Pons (tissue), 1 donor: Measurements from ENCODE around the gene SLC25A10.
"Not testable (repeated sequence)": the region's sequence is repeated elsewhere in the genome, so short reads cannot be mapped to it uniquely, and the experiment has no call there.

Experiments used
- DNase-seq: peaks from one replicate; pipeline ENCODE4 v3.0.0-alpha.2; 2016; ENCODE audit warnings: low spot score

Gene SLC25A10, protein sequence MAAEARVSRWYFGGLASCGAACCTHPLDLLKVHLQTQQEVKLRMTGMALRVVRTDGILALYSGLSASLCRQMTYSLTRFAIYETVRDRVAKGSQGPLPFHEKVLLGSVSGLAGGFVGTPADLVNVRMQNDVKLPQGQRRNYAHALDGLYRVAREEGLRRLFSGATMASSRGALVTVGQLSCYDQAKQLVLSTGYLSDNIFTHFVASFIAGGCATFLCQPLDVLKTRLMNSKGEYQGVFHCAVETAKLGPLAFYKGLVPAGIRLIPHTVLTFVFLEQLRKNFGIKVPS

DNA sequence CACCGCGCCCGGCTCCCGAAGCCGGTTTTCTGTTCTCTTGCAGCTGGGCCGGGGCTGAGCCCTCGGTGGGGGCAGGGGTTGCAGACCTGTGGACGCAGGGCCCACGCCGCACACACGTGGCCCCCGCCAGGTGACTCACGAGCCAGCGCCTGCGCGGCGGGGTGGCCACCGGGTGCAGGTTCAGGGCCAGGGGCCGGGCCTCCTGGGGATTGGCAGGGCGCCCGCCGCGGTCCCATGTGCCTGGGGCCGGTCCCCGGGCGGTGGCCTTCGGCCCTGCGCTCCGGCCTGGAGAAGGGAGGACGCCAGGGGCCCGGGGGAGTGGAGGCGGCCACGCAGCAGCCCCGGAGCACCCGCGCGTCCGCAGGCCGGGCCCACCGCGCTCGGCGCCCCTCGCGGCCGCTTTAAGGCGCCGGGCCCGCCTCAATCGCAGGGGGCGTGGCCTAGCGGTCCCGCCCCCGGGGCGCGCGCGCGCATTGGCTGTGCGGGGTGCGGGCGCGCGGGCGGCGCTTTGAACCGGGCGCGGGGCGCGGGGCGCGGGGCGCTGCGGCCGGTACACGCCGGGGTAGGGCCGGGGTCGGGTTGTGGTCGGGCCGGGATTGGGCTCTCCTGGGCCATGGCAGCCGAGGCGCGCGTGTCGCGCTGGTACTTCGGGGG lies at the start of gene SLC25A10:
SLC25A10 (plus strand) TSS at position 471 of the 654 bp plus-strand sequence; CDS start at position 614, 143 bp downstream.
- DNase-seq: peak; percentile 48

DNA sequence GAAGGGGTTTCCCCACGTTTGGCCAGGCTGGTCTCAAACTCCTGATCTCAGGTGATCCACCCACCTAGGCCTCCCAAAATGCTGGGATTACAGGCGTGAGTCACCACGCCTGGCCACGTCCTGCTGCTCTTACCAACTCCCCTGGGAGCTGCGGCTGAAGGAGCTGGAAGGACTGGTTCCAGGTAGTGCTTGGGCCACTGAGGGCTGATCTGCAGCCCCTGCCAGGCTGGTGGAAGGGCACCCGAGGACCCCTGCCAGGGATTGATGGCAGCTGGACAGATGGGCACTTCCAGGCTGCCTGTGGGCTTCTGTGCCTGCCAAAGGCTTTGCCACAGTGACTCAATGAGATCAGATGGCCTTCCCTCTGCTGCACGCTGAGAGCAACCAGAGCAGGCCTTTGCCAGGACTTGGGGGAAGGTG lies 48.0 kb upstream of the SLC25A10 start:
- no peak for DNase-seq

DNA sequence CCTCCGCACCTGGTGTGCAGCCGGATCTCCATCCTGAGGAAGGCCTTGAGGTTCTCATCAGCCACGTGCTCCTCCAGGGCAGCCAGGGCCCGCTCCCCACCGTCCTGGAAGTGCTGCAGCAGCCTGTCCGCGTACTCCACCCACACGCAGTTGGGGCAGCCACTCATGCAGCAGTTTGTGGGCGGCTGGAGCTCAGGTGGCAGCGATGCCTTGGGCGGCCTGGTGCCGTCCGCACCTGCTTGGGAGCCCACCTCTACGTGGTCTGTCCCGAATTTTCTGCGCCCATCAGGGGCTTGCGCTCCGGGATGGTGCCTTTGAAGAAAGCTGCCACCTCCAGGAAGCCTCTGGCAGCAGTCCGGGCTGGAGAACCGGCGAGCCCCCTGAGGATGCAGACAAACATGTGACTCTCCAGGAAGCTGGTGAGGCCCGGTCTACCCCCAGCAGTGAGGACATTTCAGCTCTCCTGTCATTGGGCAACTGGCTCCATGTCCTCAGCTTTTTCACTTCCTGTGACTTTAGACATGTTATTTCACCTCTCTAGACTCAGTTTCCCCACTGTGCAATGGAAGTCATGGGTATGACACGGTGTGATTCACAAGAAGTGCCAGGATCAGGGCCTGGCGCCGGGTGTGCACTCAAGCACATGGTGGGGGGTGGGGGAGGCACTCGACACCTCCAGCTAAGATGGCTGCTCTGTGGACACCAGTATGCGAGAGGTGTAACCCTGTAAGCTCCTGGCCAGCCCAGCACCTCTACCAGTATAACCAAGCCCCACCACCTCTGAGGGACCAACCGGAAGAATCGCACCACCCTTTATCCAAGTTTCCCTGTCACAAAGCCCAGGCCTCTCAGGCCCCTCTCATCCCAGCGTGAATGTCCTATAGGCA lies 46.6 kb upstream of the SLC25A10 start:
- no peak for DNase-seq

DNA sequence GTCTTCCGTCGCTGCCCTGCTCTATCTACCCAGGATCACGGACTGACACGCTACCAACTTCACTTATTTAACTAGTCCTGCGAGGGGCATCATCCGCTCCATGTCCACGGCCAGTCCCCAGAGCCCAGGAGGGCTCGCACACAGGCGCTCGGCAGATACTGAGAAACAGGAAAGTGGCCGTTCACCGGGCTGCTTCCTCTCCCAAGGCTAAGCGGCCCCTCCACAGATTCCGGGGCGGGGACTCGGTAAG lies 46.1 kb upstream of the SLC25A10 start:
- no peak for DNase-seq

DNA sequence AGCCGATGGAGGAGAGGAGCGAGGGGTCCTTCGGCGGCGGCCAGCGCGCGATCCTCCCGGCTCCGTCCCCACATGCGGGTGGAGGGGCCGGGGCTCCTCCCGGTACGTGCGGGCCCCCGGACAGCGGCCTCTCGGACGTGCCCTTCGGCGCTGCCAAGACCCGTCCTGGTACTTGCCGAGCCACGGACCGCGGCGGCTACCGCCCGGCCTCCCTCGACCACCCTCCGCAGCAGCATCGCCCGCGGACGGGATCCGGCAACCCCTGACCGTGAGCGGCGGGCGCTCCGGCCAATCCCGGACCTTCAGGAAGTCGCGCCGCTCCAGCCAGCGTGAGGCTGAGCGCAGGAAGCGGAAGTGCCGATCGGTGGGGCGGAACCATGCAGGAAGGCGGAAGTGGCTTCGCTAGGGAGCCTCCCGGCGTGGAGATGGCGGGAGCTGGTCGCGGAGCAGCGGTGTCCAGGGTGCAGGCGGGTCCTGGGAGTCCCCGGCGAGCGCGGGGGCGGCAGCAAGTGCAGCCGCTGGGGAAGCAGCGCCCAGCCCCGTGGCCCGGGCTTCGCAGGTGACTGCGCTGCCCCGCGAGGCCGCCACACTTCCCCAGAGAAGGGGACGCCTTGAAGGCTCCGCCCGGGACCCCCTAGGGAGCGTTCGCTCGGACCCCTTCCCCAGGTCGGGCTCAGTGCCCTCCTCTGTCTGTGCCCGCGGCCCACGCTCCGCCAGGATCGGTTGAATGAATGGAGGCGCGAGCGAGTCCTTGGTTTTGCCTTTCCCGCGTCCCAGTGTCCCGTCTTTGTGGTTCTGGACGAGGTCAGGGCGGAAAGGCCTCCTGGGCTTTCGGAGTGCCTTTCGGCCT lies 45.5 kb upstream of the SLC25A10 start, which contains the start of the genes CCDC137 and OXLD1:
CCDC137 (plus strand) TSS at position 396 of the 850 bp plus-strand sequence; CDS start at position 426, 30 bp downstream.
OXLD1 (minus strand) TSS at position 264 of the 850 bp plus-strand sequence; CDS start at position 236, 28 bp downstream.
- DNase-seq: peak; percentile 92

DNA sequence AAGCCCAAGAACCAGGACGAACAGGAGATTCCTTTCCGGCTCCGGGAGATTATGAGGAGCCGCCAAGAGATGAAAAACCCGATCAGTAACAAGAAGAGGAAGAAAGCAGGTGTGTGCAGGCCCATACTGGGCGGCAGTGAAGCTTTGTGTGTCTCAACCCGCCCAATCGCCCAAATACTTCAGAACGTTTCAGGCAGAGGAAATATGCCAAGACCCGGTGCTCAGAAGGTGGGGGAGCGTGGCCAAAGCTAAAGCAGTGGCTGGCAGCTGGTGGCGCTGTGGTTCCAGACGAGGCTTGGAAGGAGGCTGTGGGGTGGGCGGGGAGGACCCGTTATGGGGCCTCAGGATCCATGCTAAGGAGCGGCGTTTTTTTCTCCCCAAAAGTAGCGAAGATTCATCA lies 44.3 kb upstream of the SLC25A10 start:
- no peak for DNase-seq

DNA sequence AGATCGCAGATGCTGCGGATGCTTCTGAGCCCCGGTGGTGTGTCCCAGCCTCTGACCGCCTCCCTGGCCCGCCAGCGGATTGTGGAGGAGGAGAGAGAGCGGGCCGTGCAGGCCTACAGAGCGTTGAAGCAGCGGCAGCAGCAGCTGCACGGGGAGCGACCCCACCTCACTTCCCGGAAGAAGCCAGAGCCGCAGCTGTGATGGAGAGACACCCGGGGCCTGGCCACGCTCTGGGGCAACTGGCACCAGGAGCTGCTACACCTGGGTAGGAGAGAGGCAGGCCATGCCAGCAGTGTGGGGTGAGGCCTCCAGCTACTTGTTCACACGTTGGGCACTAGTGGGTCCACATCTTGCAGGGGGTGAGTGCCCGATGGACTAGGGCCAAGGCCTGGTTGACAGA lies 39.6 kb upstream of the SLC25A10 start:
- no peak for DNase-seq

DNA sequence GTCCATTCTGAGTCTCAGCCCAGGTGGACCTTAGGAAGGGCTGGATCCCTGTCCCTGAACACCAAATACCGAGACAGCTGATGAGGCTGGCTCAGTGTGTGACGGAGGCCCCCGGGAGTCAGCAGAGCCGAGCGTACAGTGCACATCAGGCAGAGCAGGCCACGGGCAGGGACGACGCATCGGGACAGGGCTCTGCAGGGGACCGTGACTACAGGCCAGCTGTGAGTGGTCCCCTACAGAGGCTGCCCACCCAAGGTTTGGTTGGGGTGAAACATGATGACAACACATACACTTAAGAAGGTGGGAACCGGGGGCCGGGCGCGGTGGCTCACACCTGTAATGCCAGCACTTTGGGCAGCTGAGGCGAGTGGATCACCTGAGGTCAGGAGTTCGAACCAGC lies 39.1 kb upstream of the SLC25A10 start:
- no peak for DNase-seq

DNA sequence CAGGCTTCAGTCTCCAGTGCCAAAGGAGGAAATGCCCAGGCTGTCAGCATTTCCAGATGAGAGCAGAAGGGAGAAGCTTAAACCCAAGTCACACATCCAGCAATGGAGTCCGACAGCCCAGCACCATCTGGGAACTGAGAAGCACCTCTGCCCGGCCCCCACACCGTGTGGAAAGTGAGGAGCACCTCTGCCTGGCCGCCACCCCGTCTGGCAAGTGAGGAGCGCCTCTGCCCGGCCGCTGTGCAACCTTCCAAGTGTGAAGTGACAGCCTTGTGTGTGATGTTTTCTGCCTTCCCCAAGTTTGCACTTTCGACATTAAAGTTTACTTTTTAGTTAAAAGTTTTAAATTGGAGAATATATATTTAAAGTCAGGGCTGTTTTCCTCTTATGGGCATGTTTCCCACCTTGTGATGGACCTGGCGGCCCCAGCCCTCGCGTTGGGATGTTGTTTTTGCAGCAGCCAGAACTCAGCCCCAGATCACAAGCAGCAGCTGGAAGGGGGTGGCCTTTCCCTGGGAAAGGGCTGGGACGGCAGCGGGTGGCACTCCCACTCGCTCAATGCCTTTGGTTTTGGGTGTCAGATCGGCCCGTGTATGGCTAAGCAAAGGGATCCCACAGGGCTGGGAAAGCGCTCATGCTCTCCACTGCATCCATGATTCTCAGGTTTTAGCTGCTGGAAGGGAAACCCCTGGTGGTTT lies 38.4 kb upstream of the SLC25A10 start:
- DNase-seq: no peak

DNA sequence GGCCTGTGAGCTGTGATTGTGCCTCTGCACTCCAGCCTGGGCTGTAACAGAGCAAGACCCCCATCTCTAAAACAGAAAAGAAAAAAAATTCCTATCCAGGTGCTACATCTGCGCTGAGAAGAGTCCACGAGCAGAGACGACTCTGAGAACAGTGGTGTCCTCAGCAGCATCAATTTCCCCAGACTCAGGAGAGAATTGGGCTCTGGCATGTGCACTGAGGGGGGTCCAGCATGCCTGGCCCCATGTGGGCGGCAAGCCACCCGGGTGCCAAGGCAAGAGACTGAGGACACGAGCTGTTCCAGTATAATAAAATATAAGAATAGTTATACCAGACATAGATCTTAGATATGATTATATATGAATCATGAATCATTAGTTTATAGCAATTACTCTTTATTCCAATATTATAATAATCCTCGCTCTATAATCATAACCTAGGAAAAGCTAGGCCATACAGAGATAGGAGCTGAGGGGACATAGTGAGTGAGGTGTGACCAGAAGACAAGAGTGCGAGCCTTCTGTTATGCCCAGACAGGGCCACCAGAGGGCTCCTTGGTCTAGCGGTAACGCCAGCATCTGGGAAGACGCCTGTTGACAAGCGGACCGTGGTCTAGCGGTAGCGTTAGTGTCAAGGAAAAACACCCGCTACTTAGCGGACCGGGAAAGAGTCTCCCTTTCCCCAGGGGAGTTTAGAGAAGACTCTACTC lies 36.4 kb upstream of the SLC25A10 start:
- DNase-seq: not testable (repeated sequence)

DNA sequence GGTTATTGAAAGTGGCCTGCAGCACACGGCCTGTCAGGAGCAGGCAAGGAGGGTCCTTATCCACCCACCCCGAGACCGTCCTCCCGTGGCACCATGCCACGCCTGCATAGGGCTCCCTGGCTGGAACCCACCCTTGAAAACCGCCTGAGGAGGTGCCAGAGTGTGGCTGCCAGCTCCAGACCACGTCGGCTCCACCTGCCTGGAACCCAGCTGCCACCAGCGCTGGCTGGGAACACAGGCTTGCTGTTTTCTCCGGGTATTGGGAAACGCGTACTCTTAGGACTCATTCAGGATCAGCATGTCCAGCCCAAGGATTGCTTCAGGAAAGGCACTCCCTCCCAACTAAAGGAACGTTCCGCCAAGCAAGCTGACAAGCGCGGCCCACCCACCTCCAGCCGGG lies 35.2 kb upstream of the SLC25A10 start:
- DNase-seq: no peak

DNA sequence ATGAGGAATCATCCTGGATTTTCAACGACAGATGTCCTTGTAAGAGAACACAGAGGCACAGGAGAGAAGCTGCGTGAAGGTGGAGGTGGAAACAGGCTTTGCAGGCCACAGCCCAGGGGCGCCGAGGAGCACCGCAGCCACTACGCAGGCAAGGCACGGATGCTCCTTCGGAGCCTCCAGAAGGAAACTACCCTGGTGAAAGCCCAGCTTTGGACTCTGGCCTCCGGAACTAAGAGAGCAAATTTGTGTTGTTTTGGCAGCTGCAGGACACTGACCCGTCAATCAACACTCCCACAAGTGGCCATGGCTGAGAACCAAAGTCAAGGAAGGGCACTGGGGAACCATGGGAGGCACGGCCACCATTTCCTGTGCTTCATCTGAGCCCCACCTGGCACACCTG lies 31.9 kb upstream of the SLC25A10 start:
- DNase-seq: no peak

DNA sequence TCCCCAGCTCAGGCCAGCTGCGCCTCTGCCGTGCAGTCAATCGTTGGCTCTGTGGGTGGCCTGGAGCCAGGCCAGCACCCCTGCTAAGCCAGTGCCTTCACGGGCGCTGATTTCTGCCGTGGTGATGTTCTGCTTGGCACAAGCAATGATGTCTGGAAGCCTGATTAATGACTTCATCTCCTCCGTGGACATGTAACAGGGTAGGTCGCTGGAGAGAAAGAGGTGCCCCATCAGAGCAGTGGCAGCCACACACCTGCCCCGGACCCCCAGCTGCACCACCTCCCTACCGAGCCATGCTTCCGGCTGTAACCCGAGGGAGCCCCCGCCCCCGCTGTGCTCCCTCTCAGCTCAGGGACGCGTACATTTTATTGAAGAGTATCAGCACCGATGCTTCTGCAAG lies 30.4 kb upstream of the SLC25A10 start:
- DNase-seq: no peak

DNA sequence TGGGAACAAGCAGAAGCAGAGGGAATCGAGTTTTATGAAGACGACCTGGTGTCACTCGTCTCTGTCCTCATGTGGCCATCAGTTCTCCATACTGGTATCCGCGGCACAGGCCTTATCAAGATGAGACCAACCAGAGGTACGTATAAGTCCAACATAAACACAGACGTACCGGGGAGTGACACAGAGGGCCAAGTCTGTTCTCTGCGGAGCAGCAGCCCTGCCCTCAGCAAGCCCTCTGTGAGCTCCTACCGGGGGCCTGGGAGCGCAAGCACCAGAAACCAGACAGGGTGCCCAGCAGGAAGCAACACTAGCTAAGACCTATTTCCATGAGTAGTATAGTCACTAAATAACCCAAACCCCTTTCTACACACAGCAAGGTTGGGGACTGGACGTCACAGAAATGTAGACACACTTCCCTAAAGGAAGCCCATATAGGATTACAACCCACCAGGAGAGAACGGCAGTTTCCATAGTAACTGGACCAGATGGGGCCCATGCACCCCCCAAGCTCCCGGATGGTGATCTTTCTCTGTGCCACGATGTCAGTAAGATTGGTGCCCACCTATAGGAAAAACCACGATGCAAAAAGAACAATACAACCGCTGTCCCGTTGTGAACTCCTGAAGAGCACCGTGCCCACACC lies 29.4 kb upstream of the SLC25A10 start:
- DNase-seq: no peak

DNA sequence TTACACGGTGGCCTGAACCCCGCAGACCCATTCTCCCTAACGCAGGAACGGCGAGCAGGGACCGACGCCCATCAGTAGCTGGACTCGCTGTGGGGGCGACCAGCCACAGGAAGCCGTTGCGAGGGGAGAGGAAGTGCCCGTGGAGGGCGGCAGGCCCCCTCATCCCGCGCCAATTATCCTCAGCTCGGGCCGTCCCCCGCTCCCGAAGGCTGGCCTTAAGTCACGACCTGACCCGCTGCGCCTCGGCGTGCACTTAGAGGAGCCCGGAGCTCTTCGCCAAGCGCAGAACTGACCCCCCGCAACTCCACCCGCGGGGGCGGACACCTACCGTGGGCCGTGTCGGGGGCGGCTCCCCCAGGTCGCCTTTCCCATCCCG lies 28.9 kb upstream of the SLC25A10 start:
- no peak for DNase-seq

DNA sequence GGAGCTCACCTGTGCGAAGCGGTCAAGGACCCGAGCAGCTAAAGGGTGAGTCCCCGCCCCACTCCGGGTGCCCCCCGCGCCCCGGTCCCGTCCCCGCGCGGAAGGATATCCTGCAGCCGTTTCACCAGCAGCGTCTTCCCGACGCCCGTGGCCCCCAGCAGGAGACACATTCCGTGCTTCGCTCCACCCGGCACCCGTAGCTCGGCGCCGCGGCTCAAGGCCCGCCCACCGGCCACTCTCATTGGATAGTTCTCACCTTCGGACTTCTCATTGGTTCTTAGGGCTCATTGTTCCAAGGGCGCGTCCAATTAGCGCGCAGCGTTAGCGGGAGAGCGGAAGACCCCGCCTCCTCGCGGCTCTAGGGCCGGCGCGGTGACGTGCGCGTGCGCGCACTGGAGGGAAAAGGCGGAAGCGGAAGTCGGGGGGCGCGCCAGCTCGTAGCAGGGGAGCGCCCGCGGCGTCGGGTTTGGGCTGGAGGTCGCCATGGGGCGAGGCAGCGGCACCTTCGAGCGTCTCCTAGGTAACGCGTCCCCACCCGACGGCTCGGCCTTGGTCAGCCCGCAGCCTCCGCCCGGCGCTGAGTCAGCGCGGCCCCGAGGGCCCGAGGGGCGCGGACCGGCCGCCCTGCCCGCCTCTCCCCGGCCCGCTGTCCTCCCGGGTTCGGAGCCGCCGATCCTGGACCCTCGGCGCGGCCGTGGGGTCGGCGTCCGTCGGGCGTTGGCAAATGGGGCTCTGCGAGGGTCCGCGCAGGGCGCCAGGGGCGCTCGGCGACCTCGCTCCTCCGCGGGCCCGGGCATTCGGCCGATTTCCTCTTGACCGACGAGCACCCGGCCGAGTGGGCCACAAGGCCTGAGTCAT lies 28.3 kb upstream of the SLC25A10 start, which contains the start of the genes ARL16 and HGS:
ARL16 (minus strand) TSS at position 214 of the 858 bp plus-strand sequence; CDS start at position 170, 44 bp downstream.
HGS (plus strand) TSS at position 428 of the 858 bp plus-strand sequence; CDS start at position 484, 56 bp downstream.
- DNase-seq: peak; percentile 99

DNA sequence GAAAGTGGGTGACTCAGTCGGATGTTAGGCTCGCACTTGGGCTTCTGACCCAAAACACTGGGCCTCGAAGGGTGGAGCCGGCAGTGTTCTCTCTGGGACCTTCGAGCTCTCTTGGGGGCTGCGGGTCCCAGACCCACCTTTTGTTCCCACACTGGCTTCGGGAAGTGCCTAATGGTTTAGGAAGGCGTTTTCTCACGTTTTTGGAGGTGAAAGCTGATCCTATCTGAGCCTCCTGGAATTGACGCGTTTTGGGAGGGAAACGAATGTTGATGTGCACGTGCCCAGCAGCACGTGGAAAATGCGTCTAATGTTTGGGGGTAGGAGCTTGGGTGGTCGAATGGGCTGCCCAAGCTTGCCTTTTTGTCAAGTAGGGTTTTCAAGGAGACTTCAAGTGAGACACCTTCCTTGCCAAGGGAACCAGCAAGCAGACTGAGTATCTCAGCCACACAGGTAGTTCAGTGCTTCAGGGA lies 27.6 kb upstream of the SLC25A10 start:
- no peak for DNase-seq

DNA sequence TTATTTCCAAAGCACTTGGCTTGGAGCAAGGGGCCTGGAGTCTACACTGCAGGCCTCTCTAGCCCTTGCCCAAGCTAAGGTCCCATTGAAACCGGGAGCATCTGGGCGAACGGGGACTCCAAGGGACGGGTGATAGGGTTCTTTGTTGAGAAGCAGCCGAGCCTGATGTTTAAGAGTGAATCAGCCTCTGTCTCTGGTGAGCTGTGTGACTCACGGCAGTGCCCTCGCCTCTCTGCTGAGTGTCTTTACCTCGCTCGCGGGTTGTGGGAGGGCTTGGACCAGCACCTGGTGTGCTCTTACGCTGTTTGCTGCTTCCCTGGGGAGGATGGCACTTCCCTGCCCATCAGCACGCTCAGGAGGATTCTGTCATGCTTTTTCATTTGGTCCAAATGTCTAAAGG lies 27.0 kb upstream of the SLC25A10 start:
- no peak for DNase-seq

DNA sequence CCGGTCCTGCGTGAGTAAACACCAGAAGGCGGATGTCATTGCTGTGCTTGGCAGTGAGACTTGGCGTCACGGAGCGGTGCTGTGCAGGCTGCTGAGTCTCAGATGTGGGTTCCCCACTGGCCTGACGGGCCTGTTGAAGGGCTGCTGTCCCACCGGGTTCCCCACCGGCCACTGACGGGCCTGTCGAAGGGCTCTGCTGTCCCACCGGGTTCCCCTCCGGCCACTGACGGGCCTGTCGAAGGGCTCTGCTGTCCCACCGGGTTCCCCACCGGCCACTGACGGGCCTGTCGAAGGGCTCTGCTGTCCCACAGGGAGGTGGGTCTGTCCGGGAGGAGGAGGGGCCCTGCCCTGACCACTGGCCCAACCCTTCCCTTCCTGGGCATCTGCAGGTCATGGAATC lies 25.5 kb upstream of the SLC25A10 start:
- no peak for DNase-seq
